Non-pigmented ciliary epithelial cell (primary cell): Measurements from ENCODE around the gene KLHDC8A.
"Not testable (repeated sequence)": the region's sequence is repeated elsewhere in the genome, so short reads cannot be mapped to it uniquely, and the experiment has no call there.

ENCODE experiments used
- DNase-seq: peaks from one replicate; pipeline ENCODE4 v3.0.0-alpha.2; 2010; ENCODE audit warnings: low read depth

The KLHDC8A gene

DNA sequence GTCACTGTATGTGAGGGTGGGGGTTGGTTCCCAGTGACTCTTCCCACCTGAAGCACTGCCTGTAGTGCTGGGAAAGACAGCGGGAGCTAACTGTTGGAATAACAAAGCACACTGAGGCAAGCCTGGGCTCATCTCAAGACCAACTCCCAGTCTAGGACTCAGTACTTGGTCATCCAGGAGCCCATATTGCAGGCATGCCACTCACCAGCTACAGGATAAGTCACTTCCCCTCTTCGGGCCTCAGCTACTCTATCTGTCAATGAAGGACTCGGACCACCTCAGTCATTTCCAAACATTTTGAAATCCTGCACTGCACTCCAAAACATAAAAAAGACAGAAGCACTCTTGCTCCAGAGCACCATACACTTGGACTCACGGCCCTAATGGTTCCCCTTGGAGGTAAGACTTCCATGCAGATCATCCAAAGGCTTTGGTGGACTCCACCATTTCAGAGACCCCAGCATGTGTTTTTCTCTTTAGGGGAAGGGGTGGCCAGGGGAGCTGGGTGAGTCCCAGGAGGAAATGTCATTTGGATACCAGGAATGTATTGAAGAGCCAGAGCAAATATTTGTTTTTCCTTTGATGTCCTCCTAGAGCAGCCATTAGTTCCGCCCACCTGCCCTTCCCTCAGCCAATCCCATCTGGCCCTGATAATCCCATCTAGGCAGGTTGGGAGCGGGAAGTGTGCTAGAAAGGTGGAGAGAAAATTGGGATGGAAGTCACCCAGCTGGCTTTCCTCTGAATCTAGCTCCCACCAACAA, 38.3 kb downstream of the KLHDC8A start:
- DNase-seq: no peak

- DNase-seq: no peak
These were observed 39.3 kb downstream of the KLHDC8A start for GRCh38 chr1:205317311-205317917.

DNA sequence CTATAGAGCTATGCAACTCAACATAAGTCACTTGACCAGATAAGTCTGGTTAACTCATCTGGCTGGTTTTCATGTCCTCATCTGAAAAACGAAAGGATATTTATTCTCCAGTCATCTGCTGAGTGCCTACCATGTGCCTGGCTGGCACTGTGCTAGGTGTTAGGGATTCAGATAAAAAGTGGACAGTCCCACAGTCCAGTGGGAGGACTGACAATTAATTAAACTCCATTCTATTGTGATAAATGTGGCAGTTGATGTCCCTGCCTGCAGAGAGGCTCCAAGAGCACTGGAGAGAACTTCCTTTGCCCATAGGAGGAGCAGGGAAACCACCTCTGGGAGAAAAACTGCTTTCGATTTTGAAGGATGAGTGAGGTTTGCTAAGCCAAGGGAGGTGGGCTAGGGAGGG, 40.6 kb downstream of the KLHDC8A start:
- DNase-seq: no peak

DNA sequence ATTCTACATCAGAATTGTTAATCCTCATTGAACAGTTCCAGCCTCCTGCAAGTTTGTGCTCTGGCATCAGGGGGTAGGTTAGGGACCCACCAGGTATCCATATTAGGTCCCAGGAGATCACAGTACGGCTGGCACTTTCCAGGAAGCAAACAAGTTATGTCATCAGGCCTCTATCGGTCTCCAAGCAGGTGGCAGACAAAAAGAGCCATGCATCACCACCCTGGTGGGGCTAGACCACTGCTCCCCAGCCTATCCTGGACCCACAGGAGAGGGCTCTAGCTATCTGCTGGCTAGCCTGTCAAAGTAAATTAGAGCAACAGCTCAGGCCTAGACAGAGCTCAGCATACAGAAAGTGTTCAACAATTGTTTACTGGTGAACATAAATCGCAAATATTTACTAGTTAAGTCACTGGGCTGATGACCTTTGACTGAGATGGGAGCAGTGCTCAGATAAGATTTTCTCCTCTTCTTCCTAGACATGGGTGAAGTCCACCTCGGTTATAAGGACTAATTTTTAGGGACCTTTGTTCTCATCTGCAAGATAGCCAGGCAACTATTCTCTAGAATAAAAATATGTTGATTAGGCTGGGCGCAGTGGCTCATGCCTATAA, 41.6 kb downstream of the KLHDC8A start:
- no peak for DNase-seq

DNA sequence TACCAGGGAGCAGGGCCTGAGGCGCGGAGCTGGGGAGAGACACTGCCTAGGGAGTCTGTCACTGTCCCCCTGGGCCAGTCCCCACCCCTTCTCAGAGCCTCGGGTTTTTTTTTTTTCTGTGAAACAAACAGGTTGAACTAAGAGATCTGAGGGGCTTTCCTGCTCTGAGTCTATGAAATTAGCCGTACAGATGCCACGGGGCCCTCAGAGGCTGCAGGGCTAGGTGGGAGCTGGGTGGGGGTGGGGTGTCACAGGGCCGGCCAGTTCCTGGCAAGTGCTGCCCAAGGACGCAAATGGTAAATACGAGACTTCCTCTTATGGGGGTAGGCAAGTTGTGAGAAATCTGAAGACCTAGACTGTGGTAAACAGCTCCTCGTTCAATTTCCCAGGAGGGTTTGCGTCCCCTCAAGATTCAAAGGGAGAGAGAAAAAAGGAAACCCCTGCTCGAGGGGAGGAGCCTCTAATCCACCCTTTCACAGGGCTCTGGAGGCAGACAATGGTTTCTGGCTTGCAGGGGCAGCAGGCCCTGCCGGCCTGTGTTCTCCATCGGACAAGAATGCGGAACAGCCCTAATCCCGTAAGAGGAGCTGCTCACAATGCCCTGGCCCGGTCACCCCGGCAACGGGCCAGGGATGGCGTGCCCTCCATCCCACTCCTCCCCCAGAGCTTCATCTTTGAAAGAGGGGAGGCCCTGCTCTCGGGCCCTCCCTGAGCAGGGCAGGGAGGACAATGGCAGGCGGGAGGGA, 43.0 kb downstream of the KLHDC8A start:
- DNase-seq: no peak

DNA sequence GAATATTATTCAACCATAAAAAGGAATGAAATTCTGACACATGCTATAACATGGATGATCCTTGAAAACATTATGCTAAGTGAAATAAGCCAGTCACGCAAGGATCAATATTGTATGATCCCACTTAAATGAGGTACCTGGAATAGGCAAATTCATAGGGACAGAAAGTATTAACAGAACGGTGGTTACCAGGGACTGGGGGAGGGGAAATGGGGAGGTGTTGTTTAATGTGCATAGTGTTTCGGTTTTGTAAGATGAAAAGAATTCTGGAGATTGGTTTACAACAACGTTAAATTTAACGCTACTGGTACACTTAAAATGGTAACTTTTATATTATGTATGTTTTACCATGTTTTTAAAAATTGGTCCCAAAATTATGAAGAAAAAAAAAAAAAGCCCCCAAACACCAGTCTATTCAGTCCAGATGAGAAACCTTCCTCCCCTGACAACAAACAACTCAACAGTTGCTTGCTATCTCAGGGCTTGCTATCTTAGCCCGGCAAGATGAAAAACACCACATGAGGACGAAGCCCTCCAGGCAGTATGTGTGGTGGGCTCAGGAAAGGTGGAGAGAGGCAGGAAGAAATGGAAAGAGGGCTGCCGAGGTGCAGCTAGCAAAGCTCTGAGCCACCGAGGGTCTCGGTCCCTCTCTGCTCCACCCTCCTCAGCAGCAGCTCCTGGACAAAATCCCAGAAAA, 43.7 kb downstream of the KLHDC8A start:
- no peak for DNase-seq

DNA sequence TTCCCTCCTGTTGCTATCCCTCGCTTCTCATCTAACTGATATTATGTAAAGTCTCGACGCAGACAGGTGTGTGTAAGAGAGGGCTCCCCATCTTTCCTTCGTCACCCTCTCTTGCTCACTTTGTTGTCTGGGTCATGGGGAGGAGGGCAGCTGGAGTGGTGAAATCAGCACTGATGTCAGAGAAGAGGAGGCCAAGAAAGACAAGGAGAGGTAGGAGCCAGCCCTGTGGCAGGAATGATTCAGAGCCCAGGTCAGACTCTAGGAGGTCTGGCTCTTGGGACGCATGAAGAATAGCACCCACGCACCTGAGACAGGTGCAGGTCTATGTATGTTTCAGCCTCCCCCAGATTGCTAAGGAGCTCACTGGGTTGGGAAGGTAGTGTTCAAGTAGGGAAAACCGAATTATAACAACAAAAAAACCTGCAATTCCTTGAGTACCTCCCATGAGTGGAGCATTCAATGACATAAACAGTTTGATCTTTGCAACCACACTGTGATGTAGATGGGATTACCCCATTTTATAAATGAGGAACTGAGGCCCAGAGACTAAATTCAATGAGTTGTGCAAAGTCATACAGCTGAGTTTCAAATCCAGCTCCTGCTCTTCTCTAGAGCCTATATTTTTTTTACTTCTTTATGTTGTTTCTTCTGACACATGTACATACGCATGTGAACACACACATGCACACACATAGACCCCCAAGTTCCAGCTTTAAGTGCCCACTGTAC, 45.6 kb downstream of the KLHDC8A start:
- DNase-seq: no peak

- no peak for DNase-seq
These were observed 47.0 kb downstream of the KLHDC8A start for GRCh38 chr1:205309741-205310140.

DNA sequence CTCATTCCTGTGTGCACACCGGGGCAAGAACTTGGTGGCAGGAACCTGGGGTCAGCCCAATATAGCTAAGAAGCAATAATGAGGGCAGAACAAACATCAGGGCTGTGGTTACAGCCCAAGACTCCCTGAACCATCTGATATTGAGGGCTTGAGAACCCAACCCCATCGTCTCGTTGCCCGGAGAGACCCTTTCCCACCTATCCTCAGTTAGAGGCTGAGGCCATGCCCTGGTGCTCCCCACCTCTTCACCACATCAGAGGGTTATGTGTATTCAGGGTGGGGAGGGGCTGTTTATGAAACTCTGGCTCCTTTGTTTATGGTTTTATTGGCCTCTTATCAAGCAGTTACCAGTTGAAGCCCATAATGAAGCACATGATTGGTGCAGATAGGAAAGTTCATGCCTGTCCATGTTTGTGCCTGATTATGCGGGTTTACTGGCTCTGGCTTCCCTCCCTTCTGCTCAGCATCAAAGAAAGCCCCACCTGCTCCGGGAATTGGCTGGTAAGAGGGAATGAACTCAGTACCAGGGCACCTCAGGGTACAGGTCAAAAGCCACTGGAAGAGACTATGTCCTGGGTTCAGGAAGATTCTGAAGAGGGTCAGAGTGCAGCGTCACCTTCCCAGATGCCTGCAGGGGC, 49.7 kb downstream of the KLHDC8A start:
- no peak for DNase-seq

DNA sequence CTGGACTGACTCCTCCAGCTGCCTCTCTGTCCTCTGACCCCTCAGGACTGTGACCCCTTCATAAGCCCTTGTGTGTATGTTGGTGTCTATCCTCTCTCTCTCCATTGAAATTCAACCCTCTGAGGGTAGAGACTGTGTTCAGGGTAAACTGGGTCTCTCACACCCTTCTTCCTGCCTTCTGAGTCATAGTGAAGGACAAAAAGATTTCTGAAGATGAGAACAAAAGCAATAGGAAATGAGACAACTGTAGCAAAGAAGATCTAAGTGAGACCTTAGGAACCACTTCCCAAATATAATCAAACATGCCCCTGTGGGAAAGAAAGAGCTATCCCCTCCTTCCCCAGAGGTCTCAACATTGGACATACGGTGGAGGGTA, 52.0 kb downstream of the KLHDC8A start:
- DNase-seq: no peak

- DNase-seq: no peak
These were observed 52.6 kb downstream of the KLHDC8A start for GRCh38 chr1:205304046-205304694.

DNA sequence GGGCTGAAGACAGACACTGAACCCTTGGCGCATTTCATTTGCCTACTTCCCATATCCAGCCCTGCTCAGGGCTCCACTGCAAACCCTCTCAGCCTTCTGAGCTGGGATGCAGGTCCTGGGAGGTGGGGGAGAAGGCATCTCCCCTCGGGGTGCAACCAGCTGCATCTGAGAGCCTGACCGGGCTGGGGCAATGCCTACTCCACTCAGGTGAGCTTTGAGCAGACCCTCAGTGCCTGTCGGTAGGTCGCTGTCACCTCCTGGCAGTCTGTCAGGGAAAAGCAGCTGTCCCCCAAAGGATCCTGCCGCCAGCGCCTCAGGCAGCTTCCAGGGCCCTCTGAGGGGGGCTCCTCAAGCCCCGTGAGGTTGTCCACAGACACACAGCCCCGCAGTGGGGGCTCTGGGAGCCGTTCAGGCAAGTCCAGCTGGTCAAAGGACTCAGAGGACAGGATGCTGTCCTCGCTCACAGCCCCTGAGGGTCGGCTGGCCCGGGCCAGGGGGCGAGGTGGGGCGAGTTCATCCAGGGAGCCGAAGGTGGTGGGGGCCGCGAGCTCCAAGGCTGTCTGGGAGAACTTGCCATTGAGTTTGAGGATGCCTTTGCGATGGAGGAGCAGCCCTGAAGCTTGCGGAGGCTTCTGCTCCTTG, 53.4 kb downstream of the KLHDC8A start:
- no peak for DNase-seq

GRCh38 chr1:205301842-205302588, 54.7 kb downstream of the KLHDC8A start:
- no peak for DNase-seq

DNA sequence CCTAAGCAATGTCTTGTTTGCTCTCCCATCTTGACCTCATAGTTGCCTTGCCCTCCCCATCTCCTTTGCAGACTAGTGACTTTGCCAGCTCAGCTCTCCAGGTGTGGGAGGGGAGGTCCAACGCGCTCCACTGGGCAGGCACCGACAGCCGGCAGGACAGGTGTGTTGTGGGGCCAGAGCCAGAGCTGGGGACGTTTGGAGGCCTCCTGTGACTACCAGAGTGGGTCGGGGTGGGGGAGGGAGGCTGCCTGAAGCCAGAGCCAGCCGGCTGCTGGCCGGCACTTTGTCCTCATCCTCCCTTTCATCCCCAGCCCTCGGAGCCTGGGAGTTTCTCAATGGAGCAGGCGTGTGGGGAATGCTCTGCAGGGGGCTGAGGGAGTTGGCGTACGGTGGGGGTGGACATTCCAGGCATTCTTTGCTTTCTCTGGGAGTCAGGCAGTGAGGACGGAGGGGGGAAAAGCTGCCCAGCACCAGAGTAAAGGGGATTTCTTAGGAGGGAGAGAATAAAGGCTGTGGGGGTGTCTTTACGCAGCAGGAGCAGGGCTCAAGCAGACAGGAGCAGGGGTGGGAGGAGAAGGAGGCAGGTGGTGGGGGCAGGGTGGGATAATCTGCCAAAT, 55.4 kb downstream of the KLHDC8A start:
- peak; percentile 94 for DNase-seq

- DNase-seq: no peak
These were observed 56.6 kb downstream of the KLHDC8A start for GRCh38 chr1:205300149-205300548.

- peak; percentile 93 for DNase-seq
These were observed 58.3 kb downstream of the KLHDC8A start for GRCh38 chr1:205298191-205298994.

GRCh38 chr1:205297546-205298177, 59.1 kb downstream of the KLHDC8A start:
- DNase-seq: not testable (repeated sequence)
